Stimulated activated CD8-positive, alpha-beta memory T cell treated with anti-CD3 and anti-CD28 coated beads, Interleukin-15, amount 100 ng/mL, for 4 hours (primary cell): ENCODE data around the gene CACNA2D1.
"Not testable (repeated sequence)": the region's sequence is repeated elsewhere in the genome, so short reads cannot be mapped to it uniquely, and the experiment has no call there.

ENCODE experiments used
- DNase-seq, 2 donors: peaks; one replicate each; pipeline ENCODE4 v3.0.0-alpha.2; 2020; ENCODE audit warnings: low read depth in 2 of 2

CACNA2D1 gene

GRCh38 chr7:82434275-82435022, 9.1 kb downstream of the CACNA2D1 start:
- no peak for DNase-seq

GRCh38 chr7:82433507-82433906, 10.1 kb downstream of the CACNA2D1 start:
- no peak for DNase-seq

GRCh38 chr7:82432743-82433142, 10.8 kb downstream of the CACNA2D1 start:
- not testable (repeated sequence) for DNase-seq

GRCh38 chr7:82430500-82431465, 12.8 kb downstream of the CACNA2D1 start:
- DNase-seq = no peak

GRCh38 chr7:82429408-82429807, 14.2 kb downstream of the CACNA2D1 start:
- no peak for DNase-seq

GRCh38 chr7:82428186-82428961, 15.2 kb downstream of the CACNA2D1 start:
- no peak for DNase-seq

- DNase-seq = no peak
Observed at GRCh38 chr7:82423446-82423845, 20.1 kb downstream of the CACNA2D1 start.

- DNase-seq = no peak
Observed at GRCh38 chr7:82419200-82419599, 24.4 kb downstream of the CACNA2D1 start.

- no peak for DNase-seq
Observed at GRCh38 chr7:82417898-82418297, 25.7 kb downstream of the CACNA2D1 start.

GRCh38 chr7:82416402-82416801, 27.2 kb downstream of the CACNA2D1 start:
- no peak for DNase-seq

GRCh38 chr7:82414389-82414788, 29.2 kb downstream of the CACNA2D1 start:
- no peak for DNase-seq

GRCh38 chr7:82413237-82413636, 30.3 kb downstream of the CACNA2D1 start:
- DNase-seq = no peak

GRCh38 chr7:82411732-82412131, 31.8 kb downstream of the CACNA2D1 start:
- no peak for DNase-seq

GRCh38 chr7:82410461-82410860, 33.1 kb downstream of the CACNA2D1 start:
- no peak for DNase-seq

- DNase-seq = no peak
Observed at GRCh38 chr7:82406937-82407336, 36.6 kb downstream of the CACNA2D1 start.

GRCh38 chr7:82405301-82405700, 38.3 kb downstream of the CACNA2D1 start:
- DNase-seq = no peak

- DNase-seq = no peak
Observed at GRCh38 chr7:82404652-82405051, 38.9 kb downstream of the CACNA2D1 start.

GRCh38 chr7:82404094-82404493, 39.5 kb downstream of the CACNA2D1 start:
- no peak for DNase-seq

GRCh38 chr7:82397879-82398524, 45.6 kb downstream of the CACNA2D1 start:
- DNase-seq = no peak

GRCh38 chr7:82396343-82396742, 47.2 kb downstream of the CACNA2D1 start:
- no peak for DNase-seq

- no peak for DNase-seq
Observed at GRCh38 chr7:82395147-82395546, 48.4 kb downstream of the CACNA2D1 start.

GRCh38 chr7:82393840-82394220, 49.7 kb downstream of the CACNA2D1 start:
- DNase-seq = no peak
